Upper lobe of right lung (tissue), 1 donor: Measurements from ENCODE around the gene AKR7A2. TPM values are rescaled to one million over a fixed set of nuclear protein-coding genes. Genes with fewer than 3 reads are reported as not detected.

Experiments used
- ATAC-seq: fragments of 200-7000 bp; cut with Tn5 transposase; one replicate; pipeline ENCODE4 v1.9.1; 2020; ENCODE audit warnings: mild to moderate bottlenecking, moderate library complexity
- DNase-seq: peaks from one replicate; pipeline ENCODE4 v3.0.0-alpha.2; 2020
- H3K27ac ChIP-seq: fragments of 200-600 bp; one replicate; pipeline ENCODE4 v1.8.0; 2022
- H3K27me3 ChIP-seq: fragments of 200-600 bp; one replicate; pipeline ENCODE4 v1.8.0; 2022; ENCODE audit warnings: mild to moderate bottlenecking
- H3K36me3 ChIP-seq: fragments of 200-600 bp; one replicate; pipeline ENCODE4 v1.8.0; 2022
- H3K4me1 ChIP-seq: fragments of 200-600 bp; one replicate; pipeline ENCODE4 v1.8.0; 2022
- H3K4me3 ChIP-seq: fragments of 200-600 bp; one replicate; pipeline ENCODE4 v1.8.0; 2022; ENCODE audit warnings: mild to moderate bottlenecking
- H3K9me3 ChIP-seq: fragments of 200-600 bp; one replicate; pipeline ENCODE4 v1.8.0; 2022
- CTCF ChIP-seq: fragments of 200-600 bp; IDR thresholded peaks from one replicate; pipeline ENCODE4 v1.8.0; 2022; ENCODE audit warnings: antibody characterized with exemption
- intact Hi-C: fragments of 100-400 bp; cut with DNase I; formaldehyde crosslinking; loops from one replicate; pipeline ENCODE4 v1.11.0; 2022
- total RNA-seq: library from RNA; stranded (reverse); fragmentation: NEBNext Ultra II Directional; extraction: Animal tissue kit (Norgen Biotek cat#: 25700); gene quantifications from one replicate; pipeline ENCODE4 v1.2.1, GENCODE V29; 2021
- donor health status: DM: no; HTN: yes; CAD: no; lungs with severe emphysema.

AKR7A2 gene
- total RNA-seq, 1 donor from 2014 or later: 39.1 TPM

DNA sequence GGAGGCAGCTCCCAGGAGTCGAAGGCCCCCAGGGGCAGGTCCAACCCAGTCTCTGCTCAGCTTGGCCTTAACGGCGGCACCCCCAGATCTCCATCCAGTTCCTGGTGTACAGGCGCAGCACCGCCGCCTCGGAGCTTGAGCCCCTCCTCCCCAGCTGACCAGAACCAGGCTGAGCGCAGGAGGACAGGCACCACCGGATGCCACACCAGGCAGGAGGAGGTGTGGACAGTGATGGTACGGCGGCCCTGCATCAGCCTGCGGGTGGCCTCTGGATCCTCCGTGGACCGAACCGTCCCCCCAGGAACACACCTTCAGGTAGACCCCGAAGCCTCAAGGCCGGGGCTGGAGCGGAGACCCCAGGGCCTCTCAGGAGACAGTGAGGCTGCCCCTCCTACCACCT is 16.5 kb upstream of the AKR7A2 start:
- no peak for ATAC-seq
- no peak for DNase-seq
- Histone ChIP-seq H3K27ac (no peak overlapping the region), H3K4me3 (no peak overlapping the region), H3K4me1 (no peaks in the 10 kb centered on the region), H3K36me3 (peaks cover 51% of the 10 kb centered on the region), H3K27me3 (no peaks in the 10 kb centered on the region), H3K9me3 (no peaks in the 10 kb centered on the region)
- no peak for TF ChIP-seq CTCF
- intact Hi-C loops: no loop called here

DNA sequence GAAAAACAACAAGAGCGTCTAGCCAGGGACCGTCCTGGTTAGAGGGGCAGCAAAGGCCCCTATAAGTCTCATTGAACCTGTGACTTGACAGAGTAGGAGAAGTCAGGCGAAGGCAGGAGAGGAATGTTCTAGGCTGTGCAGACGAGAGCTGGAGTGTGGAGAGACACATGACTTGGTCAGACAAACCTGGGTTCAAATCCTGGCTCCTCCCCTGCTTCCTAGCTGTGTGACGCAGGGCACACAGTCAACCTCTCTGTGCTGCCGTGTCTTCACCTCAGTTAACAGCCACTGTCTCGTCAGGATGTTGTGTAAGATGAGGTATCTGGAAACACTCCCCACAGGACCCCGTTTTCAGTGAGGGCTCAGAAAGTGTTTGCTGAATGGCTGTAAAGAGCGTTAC is 15.8 kb upstream of the AKR7A2 start:
- Histone ChIP-seq H3K27me3 (no peaks in the 10 kb centered on the region), H3K4me1 (no peaks in the 10 kb centered on the region), H3K27ac (no peak overlapping the region), H3K36me3 (peaks cover 52% of the 10 kb centered on the region), H3K9me3 (no peaks in the 10 kb centered on the region), H3K4me3 (no peak overlapping the region)
- ATAC-seq (no peak), DNase-seq (no peak)
- no peak for TF ChIP-seq CTCF
- intact Hi-C loops: no loop called here

DNA sequence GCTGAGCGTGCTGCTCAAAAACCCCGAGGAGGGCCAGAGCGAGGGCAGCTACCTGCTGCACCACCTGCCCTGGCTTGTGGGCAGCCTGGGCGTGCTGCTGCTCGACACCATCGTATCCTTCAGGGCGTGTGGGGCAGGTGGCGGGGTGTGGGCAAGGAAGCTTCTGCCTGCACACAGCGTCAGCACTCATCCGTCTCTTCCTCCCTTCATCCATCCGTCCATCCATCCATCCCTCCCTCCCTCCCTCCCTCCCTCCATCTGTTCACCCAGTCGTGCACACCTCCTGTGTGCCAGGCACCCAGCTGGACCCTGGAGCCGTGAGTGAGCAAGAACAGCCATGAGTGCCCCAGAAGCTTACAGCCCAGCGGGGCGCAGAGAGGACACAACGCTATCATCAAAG is 15.4 kb upstream of the AKR7A2 start:
- TF ChIP-seq CTCF: no peak
- ATAC-seq: no peak
- Histone ChIP-seq H3K36me3 (peaks cover 52% of the 10 kb centered on the region), H3K9me3 (no peaks in the 10 kb centered on the region), H3K4me3 (no peak overlapping the region), H3K27ac (no peak overlapping the region), H3K27me3 (no peaks in the 10 kb centered on the region), H3K4me1 (no peaks in the 10 kb centered on the region)
- intact Hi-C loops: no loop called here
- no peak for DNase-seq

- intact Hi-C loops: no loop called here
- Histone ChIP-seq H3K27ac (no peak overlapping the region), H3K27me3 (no peaks in the 10 kb centered on the region), H3K4me3 (no peak overlapping the region), H3K4me1 (no peaks in the 10 kb centered on the region), H3K9me3 (no peaks in the 10 kb centered on the region), H3K36me3 (peaks cover 52% of the 10 kb centered on the region)
- ATAC-seq (no peak), DNase-seq (no peak)
- no peak for TF ChIP-seq CTCF
Measured at GRCh38 chr1:19326748-19327065, 14.8 kb upstream of the AKR7A2 start.

- peak; percentile 4 for ATAC-seq
Measured at GRCh38 chr1:19325958-19326747, 14.2 kb upstream of the AKR7A2 start.

More at GRCh38 chr1:19325958-19326747, 14.2 kb upstream of the AKR7A2 start:
- H3K9me3 ChIP-seq: no peaks in the 10 kb centered on the region
- H3K4me1 ChIP-seq: no peaks in the 10 kb centered on the region
- no peak overlapping the region for H3K4me3 ChIP-seq
- no peak for DNase-seq
- TF ChIP-seq CTCF: no peak
- no peak overlapping the region for H3K27ac ChIP-seq
- H3K27me3 ChIP-seq: no peaks in the 10 kb centered on the region
- intact Hi-C loops: no loop called here
- H3K36me3 ChIP-seq: peaks cover 54% of the 10 kb centered on the region
